Colonic mucosa (tissue), 4 donors: Measurements from ENCODE around the gene KCTD19. TPM values are rescaled to one million over a fixed set of nuclear protein-coding genes. Genes with fewer than 3 reads are reported as not detected.

Experiments used
- DNase-seq: peaks from one replicate; pipeline ENCODE4 v3.0.0-alpha.2; 2020
- H3K27ac ChIP-seq: fragments of 200-600 bp; one replicate; pipeline ENCODE4 v1.8.0; 2021
- H3K27me3 ChIP-seq: fragments of 200-600 bp; one replicate; pipeline ENCODE4 v1.8.0; 2021
- H3K36me3 ChIP-seq: fragments of 200-600 bp; one replicate; pipeline ENCODE4 v1.8.0; 2021
- H3K4me1 ChIP-seq: fragments of 200-600 bp; one replicate; pipeline ENCODE4 v1.8.0; 2021; ENCODE audit warnings: mild to moderate bottlenecking
- H3K4me3 ChIP-seq: fragments of 200-600 bp; one replicate; pipeline ENCODE4 v1.8.0; 2021
- H3K9ac ChIP-seq, 2 donors: one replicate each; pipeline ENCODE4 v1.7.0; 2013; ENCODE audit warnings: control low read depth in 2 of 2, low read depth in 2 of 2, low read length in 2 of 2
- H3K9me3 ChIP-seq: fragments of 200-600 bp; one replicate; pipeline ENCODE4 v1.8.0; 2021
- CTCF ChIP-seq: fragments of 200-600 bp; IDR thresholded peaks from one replicate; pipeline ENCODE4 v1.8.0; 2022; ENCODE audit warnings: antibody characterized with exemption, mild to moderate bottlenecking
- intact Hi-C: fragments of 100-400 bp; cut with DNase I; formaldehyde crosslinking; loops from one replicate; pipeline ENCODE4 v1.14.1; 2022
- total RNA-seq, 2 donors: library from RNA; stranded (reverse); fragmentation: NEBNext Ultra II Directional in 1 of 2; extraction: Animal tissue kit (Norgen Biotek cat#: 25700) in 1 of 2; gene quantifications; one replicate each; pipeline ENCODE4 v1.2.1, GENCODE V29; 2021
- donor health status: healthy.
- donor health status: DM: no; HTN: no; CAD: no.
- donor health status: DM: no; HTN: no; CAD: no.

The KCTD19 gene
- total RNA-seq, 2 donors from 2014 or later: 0.24 TPM; not detected in 1

- DNase-seq: no peak
- no peaks in the 10 kb centered on the region for H3K36me3 ChIP-seq
- H3K9me3 ChIP-seq: no peaks in the 10 kb centered on the region
- no peaks in the 10 kb centered on the region for H3K4me1 ChIP-seq
- no peak overlapping the region for H3K4me3 ChIP-seq
- H3K9ac ChIP-seq: no peak overlapping the region
- H3K27ac ChIP-seq: no peak overlapping the region
- H3K27me3 ChIP-seq: no peaks in the 10 kb centered on the region
- intact Hi-C loops: no loop called here
- no peak for TF ChIP-seq CTCF
These were observed 55.1 kb downstream of the KCTD19 start for GRCh38 chr16:67271446-67271845.

GRCh38 chr16:67270931-67271338, 55.6 kb downstream of the KCTD19 start:
- H3K4me3 ChIP-seq: no peak overlapping the region
- H3K9ac ChIP-seq: no peak overlapping the region
- H3K36me3 ChIP-seq: no peaks in the 10 kb centered on the region
- no peaks in the 10 kb centered on the region for H3K4me1 ChIP-seq
- no peaks in the 10 kb centered on the region for H3K9me3 ChIP-seq
- DNase-seq: no peak
- H3K27me3 ChIP-seq: no peaks in the 10 kb centered on the region
- TF ChIP-seq CTCF: no peak
- intact Hi-C loops: no loop called here
- no peak overlapping the region for H3K27ac ChIP-seq

GRCh38 chr16:67269766-67270165, 56.8 kb downstream of the KCTD19 start:
- H3K36me3 ChIP-seq: no peaks in the 10 kb centered on the region
- H3K9me3 ChIP-seq: no peaks in the 10 kb centered on the region
- no peak for DNase-seq
- H3K27ac ChIP-seq: no peak overlapping the region
- intact Hi-C loops: no loop called here
- TF ChIP-seq CTCF: no peak
- no peaks in the 10 kb centered on the region for H3K4me1 ChIP-seq
- no peak overlapping the region for H3K4me3 ChIP-seq
- no peak overlapping the region for H3K9ac ChIP-seq
- H3K27me3 ChIP-seq: no peaks in the 10 kb centered on the region

- Histone ChIP-seq H3K9ac (no peak overlapping the region), H3K4me1 (no peaks in the 10 kb centered on the region), H3K27ac (no peak overlapping the region), H3K36me3 (no peaks in the 10 kb centered on the region), H3K4me3 (no peak overlapping the region), H3K9me3 (no peaks in the 10 kb centered on the region), H3K27me3 (no peaks in the 10 kb centered on the region)
- TF ChIP-seq CTCF: no peak
- intact Hi-C loops: no loop called here
- DNase-seq: no peak
These were observed 58.4 kb downstream of the KCTD19 start for GRCh38 chr16:67268136-67268579.

- no peak overlapping the region for H3K9ac ChIP-seq
- no peak overlapping the region for H3K27ac ChIP-seq
- no peak overlapping the region for H3K4me3 ChIP-seq
- H3K27me3 ChIP-seq: no peaks in the 10 kb centered on the region
- DNase-seq: no peak
- no peak for TF ChIP-seq CTCF
- no peaks in the 10 kb centered on the region for H3K4me1 ChIP-seq
- intact Hi-C loops: no loop called here
- H3K36me3 ChIP-seq: no peaks in the 10 kb centered on the region
- no peaks in the 10 kb centered on the region for H3K9me3 ChIP-seq
These were observed 60.7 kb downstream of the KCTD19 start for GRCh38 chr16:67265834-67266233.

- TF ChIP-seq CTCF: no peak
- H3K9me3 ChIP-seq: no peaks in the 10 kb centered on the region
- no peaks in the 10 kb centered on the region for H3K27me3 ChIP-seq
- no peaks in the 10 kb centered on the region for H3K36me3 ChIP-seq
- no peak for DNase-seq
- no peak overlapping the region for H3K27ac ChIP-seq
- intact Hi-C loops: no loop called here
- H3K4me3 ChIP-seq: no peak overlapping the region
- H3K9ac ChIP-seq: no peak overlapping the region
- H3K4me1 ChIP-seq: no peaks in the 10 kb centered on the region
These were observed 61.7 kb downstream of the KCTD19 start for GRCh38 chr16:67264866-67265265.
